T47D (cell line): Measurements from ENCODE around the gene PRR33.

ENCODE experiments used
- DNase-seq, 2 experiments: peaks; one replicate each; pipeline versions ENCODE4 v3.0.0 to v3.0.0-alpha.2; 2011 to 2012; ENCODE audit warnings: low read depth in 1 of 2, low spot score in 1 of 2
- JUND ChIP-seq: IDR thresholded peaks from 2 replicates; pipeline ENCODE4 v1.6.1; 2012; ENCODE audit warnings: low read depth
- in situ Hi-C: cut with HindIII; loops from 2 replicates; pipeline ENCODE4 v1.10.0; 2016; ENCODE audit warnings: low sequenced_read_pairs, low pct_unique_long_range_greater_than_20kb

Gene PRR33

GRCh38 chr11:1870721-1871466, 20.8 kb downstream of the PRR33 start:
- no peak for TF ChIP-seq JUND
- in situ Hi-C loops = no loop called here
- no peak for DNase-seq

- in situ Hi-C loops = no loop called here
- DNase-seq = no peak
- TF ChIP-seq JUND = no peak
Observed at GRCh38 chr11:1870326-1870696, 21.4 kb downstream of the PRR33 start.

DNA sequence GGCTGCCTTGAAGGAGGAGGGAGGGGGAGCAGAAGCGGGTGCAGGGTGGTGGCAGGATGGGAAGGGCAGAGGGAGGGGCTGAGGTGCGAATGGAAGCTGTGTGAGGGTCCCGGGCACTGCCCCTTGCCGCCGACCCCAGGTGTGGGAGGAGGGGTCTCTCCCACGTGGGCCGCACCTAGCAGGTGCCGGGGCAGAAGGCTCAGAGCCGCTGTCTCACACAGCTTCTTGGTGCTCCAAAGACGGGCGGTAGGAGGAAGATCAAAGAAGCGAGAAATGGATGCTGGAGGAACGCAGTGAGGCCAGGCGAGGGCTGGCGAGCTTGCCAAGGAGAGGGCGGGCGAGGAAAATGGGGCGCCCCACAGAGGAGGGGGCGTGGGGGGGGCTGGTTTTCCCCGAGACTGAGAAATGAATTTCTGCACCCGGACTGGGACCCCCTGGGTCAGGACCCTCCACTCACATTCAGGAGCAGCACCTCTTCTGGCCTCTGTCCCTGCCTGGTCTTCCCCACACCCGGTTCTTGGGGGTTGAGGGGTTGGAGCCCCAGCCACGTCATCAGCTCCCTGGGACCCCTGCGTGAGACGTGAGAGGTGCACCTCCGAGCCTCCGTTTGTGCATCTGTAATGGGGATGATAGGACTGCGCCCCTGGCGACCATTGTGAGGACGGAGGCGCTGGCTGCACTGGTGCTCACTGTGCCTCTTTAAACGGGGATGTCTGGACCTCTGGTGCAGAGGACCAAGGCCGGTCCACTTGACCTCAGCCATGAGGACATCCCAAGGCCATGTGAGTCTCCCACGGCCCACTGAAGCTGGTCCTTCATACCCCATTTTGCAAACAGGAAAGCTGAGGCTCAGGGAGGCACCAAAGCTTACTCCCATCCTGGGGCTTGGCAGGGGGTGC, 22.0 kb downstream of the PRR33 start:
- no peak for TF ChIP-seq JUND
- DNase-seq = peak; percentile 49 to 77
- in situ Hi-C loops = no loop called here

GRCh38 chr11:1868636-1869291, 22.9 kb downstream of the PRR33 start:
- no peak for TF ChIP-seq JUND
- DNase-seq = no peak
- in situ Hi-C loops = no loop called here

DNA sequence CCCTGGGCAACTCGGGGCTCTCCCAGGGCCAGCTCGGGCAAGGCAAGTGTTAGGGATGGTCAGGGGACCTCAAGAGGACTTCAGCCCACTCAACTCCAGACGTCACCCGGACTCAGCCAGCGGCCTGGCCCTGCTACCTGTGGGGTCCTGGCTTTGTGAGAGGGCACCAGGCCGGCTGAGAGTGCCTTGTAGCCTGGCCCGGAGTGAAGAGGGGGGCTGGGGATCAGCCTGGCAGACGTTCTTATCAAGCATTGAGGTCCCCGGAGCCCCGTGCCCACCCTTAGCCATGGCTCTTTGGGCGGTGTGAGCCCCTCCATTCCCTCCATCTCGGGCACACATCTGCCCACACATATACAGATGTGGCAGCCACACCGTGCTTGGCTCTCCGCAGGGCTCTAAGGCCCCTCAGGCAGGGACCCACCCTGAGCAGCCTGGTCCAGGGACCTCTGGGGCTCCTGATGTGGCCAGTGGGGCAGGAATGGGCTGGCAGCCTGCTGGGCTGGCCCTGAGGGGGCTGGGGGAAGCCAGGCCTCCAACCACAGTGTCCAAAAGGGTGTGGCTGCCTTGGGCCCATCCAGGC, 23.5 kb downstream of the PRR33 start:
- DNase-seq = no peak
- in situ Hi-C loops = no loop called here
- TF ChIP-seq JUND = no peak

- in situ Hi-C loops = no loop called here
- no peak for TF ChIP-seq JUND
- DNase-seq = no peak
Observed at GRCh38 chr11:1867381-1867780, 24.3 kb downstream of the PRR33 start.

DNA sequence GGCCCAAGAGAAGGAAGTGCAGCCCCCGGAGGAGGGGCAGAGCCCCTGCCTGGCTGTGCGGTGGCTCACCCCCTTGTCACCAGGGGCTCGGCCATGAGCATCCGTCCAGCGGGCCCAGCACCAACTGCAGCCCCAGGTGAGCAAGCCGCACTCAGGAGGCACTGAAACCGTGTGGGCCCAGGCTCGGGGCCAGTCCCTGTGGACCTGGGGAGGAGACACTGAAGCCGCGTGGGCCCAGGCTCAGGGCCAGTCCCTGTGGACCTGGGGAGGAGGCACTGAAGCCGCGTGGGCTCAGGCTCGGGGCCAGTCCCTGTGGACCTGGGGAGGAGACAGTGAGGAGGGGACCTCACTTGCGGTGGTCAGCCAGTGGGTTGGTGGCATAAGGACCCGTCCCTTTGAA, 24.9 kb downstream of the PRR33 start:
- in situ Hi-C loops = no loop called here
- DNase-seq = no peak
- TF ChIP-seq JUND = no peak

- in situ Hi-C loops = no loop called here
- DNase-seq = no peak
- no peak for TF ChIP-seq JUND
Observed at GRCh38 chr11:1866226-1866625, 25.5 kb downstream of the PRR33 start.

GRCh38 chr11:1864831-1865665, 26.6 kb downstream of the PRR33 start:
- DNase-seq = no peak
- no peak for TF ChIP-seq JUND

DNA sequence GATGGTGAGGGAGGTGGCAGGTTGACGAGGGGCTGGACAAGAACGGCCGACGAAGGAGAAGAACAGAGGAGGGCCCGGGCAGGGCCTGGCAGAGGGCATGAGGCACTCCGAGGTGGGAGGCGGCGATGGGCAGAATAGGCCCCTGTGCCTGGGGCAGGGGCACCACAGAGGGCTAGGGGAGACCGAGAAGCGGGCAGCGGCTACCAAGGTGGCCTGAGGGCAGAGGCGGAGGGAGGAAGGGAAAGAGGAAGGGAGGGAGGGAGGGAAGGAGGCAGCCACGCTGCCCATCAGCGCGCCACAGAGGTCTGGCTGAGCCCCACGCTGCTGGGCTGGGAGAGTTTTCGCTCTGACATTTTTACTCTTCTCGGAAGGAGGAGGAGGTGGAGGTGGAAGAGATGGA, 27.5 kb downstream of the PRR33 start:
- TF ChIP-seq JUND = no peak
- in situ Hi-C loops = no loop called here
- no peak for DNase-seq

More at GRCh38 chr11:1864831-1865665, 26.6 kb downstream of the PRR33 start:
- in situ Hi-C loops = no loop called here

- in situ Hi-C loops = no loop called here
- TF ChIP-seq JUND = no peak
- peak in 1 of 2 experiments; percentile 41 for DNase-seq
Observed at GRCh38 chr11:1863352-1864216, 28.1 kb downstream of the PRR33 start.
